ENCODE data around the gene ATP10D. TPM values are rescaled to one million over a fixed set of nuclear protein-coding genes. Genes with fewer than 3 reads are reported as not detected.

Gene ATP10D
- total RNA-seq (1 to 10 TPM; 6.3 to 7.2 TPM), polyA plus RNA-seq (6.4 TPM)

- peak; percentile 68 to 83 (median 75) for DNase-seq
- Histone ChIP-seq H3K27ac (ENCODE audit: low read depth, low read length) (peak within 1 kb of the TSS; percentile 67), H3K9me3 (ENCODE audit: low read length) (no peaks in the 10 kb centered on the region), H3K36me3 (ENCODE audit: insufficient read depth, low read length) (no peaks in the 10 kb centered on the region), H3K4me3 (ENCODE audit: low read length) (peak within 1 kb of the TSS; percentile 88), H3K27me3 (ENCODE audit: insufficient read depth, low read length, poor library complexity, severe bottlenecking) (no peaks in the 10 kb centered on the region), H3K4me1 (ENCODE audit: insufficient read depth, low read length) (peaks cover 18% of the 10 kb centered on the region)
- Mint-ChIP-seq H3K36me3 (peaks cover 0 to 9% (median 5%) of the 10 kb centered on the region in 3 donors), H3K4me3 (peak within 1 kb of the TSS; percentile 90 to 99 (median 98)), H3K27me3 (no peaks in the 10 kb centered on the region), H3K9me3 (no peaks in the 10 kb centered on the region), H3K4me1 (peaks cover 35 to 44% (median 41%) of the 10 kb centered on the region in 3 donors), H3K27ac (peak within 1 kb of the TSS; percentile 87 to 99 (median 96))
- CTCF ChIA-PET = interaction anchor here (0.9 to 1.9 kb wide), 10 partner anchors 8 to 263 kb away, joined by 3 to 11 read pairs (median 4); partner anchors contain the start of gene COMMD8
- POLR2A ChIA-PET = interaction anchor here (1.5 kb wide), 1 partner anchor 22 kb away, joined by 11 read pairs; the partner anchor contains the start of gene COMMD8
These were observed at the start of gene ATP10D for GRCh38 chr4:47485047-47485692. Gene ATP10D (plus strand): TSS chr4:47485275. CDS start chr4:47512541, 27,266 bp downstream.

- Mint-ChIP-seq H3K27ac (no peak overlapping the region), H3K36me3 (peaks cover 3 to 13% (median 9%) of the 10 kb centered on the region in 3 donors), H3K4me3 (no peak overlapping the region), H3K27me3 (no peaks in the 10 kb centered on the region), H3K9me3 (no peaks in the 10 kb centered on the region), H3K4me1 (peaks cover 2 to 15% (median 3%) of the 10 kb centered on the region in 3 donors)
- no peaks in the 10 kb centered on the region for H3K27me3 ChIP-seq (ENCODE audit: insufficient read depth, low read length, poor library complexity, severe bottlenecking)
- no peak overlapping the region for H3K4me3 ChIP-seq (ENCODE audit: low read length)
- CTCF ChIA-PET = no interaction called here
- POLR2A ChIA-PET = no interaction called here
- no peaks in the 10 kb centered on the region for H3K4me1 ChIP-seq (ENCODE audit: insufficient read depth, low read length)
- H3K9me3 ChIP-seq (ENCODE audit: low read length) = no peaks in the 10 kb centered on the region
- no peaks in the 10 kb centered on the region for H3K36me3 ChIP-seq (ENCODE audit: insufficient read depth, low read length)
- no peak for DNase-seq
- no peak overlapping the region for H3K27ac ChIP-seq (ENCODE audit: low read depth, low read length)
These were observed 42.1 kb upstream of the ATP10D start for GRCh38 chr4:47442980-47443379.

- DNase-seq = no peak
- CTCF ChIA-PET = no interaction called here
- H3K4me1 ChIP-seq (ENCODE audit: insufficient read depth, low read length) = no peaks in the 10 kb centered on the region
These were observed 41.0 kb upstream of the ATP10D start for GRCh38 chr4:47444031-47444430.

GRCh38 chr4:47451657-47452056 lies 33.4 kb upstream of the ATP10D start:
- no peaks in the 10 kb centered on the region for H3K9me3 Mint-ChIP-seq
- ChIA-PET POLR2A (no interaction called here), CTCF (no interaction called here)
- Histone ChIP-seq H3K4me1 (ENCODE audit: insufficient read depth, low read length) (no peaks in the 10 kb centered on the region), H3K27ac (ENCODE audit: low read depth, low read length) (no peak overlapping the region), H3K27me3 (ENCODE audit: insufficient read depth, low read length, poor library complexity, severe bottlenecking) (no peaks in the 10 kb centered on the region), H3K4me3 (ENCODE audit: low read length) (no peak overlapping the region), H3K9me3 (ENCODE audit: low read length) (no peaks in the 10 kb centered on the region), H3K36me3 (ENCODE audit: insufficient read depth, low read length) (peaks cover 7% of the 10 kb centered on the region)
- H3K27me3 Mint-ChIP-seq = no peaks in the 10 kb centered on the region
- no peak overlapping the region for H3K4me3 Mint-ChIP-seq
- DNase-seq = no peak
- peaks cover 3 to 8% (median 7%) of the 10 kb centered on the region in 3 donors for H3K4me1 Mint-ChIP-seq
- H3K27ac Mint-ChIP-seq = peak overlapping the region in 5 of 8 donors; percentile 5 to 54 (median 42)
- H3K36me3 Mint-ChIP-seq = peaks cover 5 to 59% (median 29%) of the 10 kb centered on the region in 3 donors

More at GRCh38 chr4:47444031-47444430, 41.0 kb upstream of the ATP10D start:
- Histone ChIP-seq H3K27ac (ENCODE audit: low read depth, low read length) (no peak overlapping the region), H3K9me3 (ENCODE audit: low read length) (no peaks in the 10 kb centered on the region), H3K4me3 (ENCODE audit: low read length) (no peak overlapping the region), H3K36me3 (ENCODE audit: insufficient read depth, low read length) (no peaks in the 10 kb centered on the region), H3K27me3 (ENCODE audit: insufficient read depth, low read length, poor library complexity, severe bottlenecking) (no peaks in the 10 kb centered on the region)
- Mint-ChIP-seq H3K36me3 (peaks cover 8 to 13% (median 10%) of the 10 kb centered on the region in 3 donors), H3K4me1 (peaks cover 2 to 15% (median 3%) of the 10 kb centered on the region in 3 donors), H3K4me3 (no peak overlapping the region), H3K27me3 (no peaks in the 10 kb centered on the region), H3K27ac (no peak overlapping the region), H3K9me3 (no peaks in the 10 kb centered on the region)
- POLR2A ChIA-PET = no interaction called here

GRCh38 chr4:47462799-47463234 lies 22.3 kb upstream of the ATP10D start:
- ChIA-PET POLR2A (interaction anchor here (1.4 kb wide), 2 partner anchors 20 to 22 kb away, joined by 4 to 11 read pairs; partner anchors contain the start of gene ATP10D), CTCF (interaction anchor here (0.7 to 3.0 kb wide), 12 partner anchors 10 to 104 kb away, joined by 3 to 16 read pairs (median 4); partner anchors contain the start of gene ATP10D)
- H3K9me3 Mint-ChIP-seq = no peaks in the 10 kb centered on the region
- Histone ChIP-seq H3K27ac (ENCODE audit: low read depth, low read length) (peak overlapping the region; percentile 77), H3K4me3 (ENCODE audit: low read length) (peak overlapping the region; percentile 85), H3K4me1 (ENCODE audit: insufficient read depth, low read length) (peaks cover 22% of the 10 kb centered on the region), H3K36me3 (ENCODE audit: insufficient read depth, low read length) (no peaks in the 10 kb centered on the region), H3K27me3 (ENCODE audit: insufficient read depth, low read length, poor library complexity, severe bottlenecking) (no peaks in the 10 kb centered on the region), H3K9me3 (ENCODE audit: low read length) (no peaks in the 10 kb centered on the region)
- H3K27me3 Mint-ChIP-seq = no peaks in the 10 kb centered on the region
- H3K27ac Mint-ChIP-seq = peak overlapping the region; percentile 93 to 97 (median 95)
- peaks cover 4 to 26% (median 5%) of the 10 kb centered on the region in 3 donors for H3K36me3 Mint-ChIP-seq
- H3K4me3 Mint-ChIP-seq = peak overlapping the region; percentile 89 to 95 (median 91)
- DNase-seq = no peak
- peaks cover 32 to 51% (median 48%) of the 10 kb centered on the region in 3 donors for H3K4me1 Mint-ChIP-seq

- peak within 1 kb of the TSS; percentile 77 for H3K27ac ChIP-seq (ENCODE audit: low read depth, low read length)
- no peaks in the 10 kb centered on the region for H3K36me3 ChIP-seq (ENCODE audit: insufficient read depth, low read length)
- Mint-ChIP-seq H3K27ac (peak within 1 kb of the TSS; percentile 93 to 97 (median 95)), H3K4me1 (peaks cover 32 to 50% (median 45%) of the 10 kb centered on the region in 3 donors), H3K4me3 (peak within 1 kb of the TSS; percentile 89 to 95 (median 91)), H3K27me3 (no peaks in the 10 kb centered on the region), H3K36me3 (peaks cover 1 to 22% (median 5%) of the 10 kb centered on the region in 3 donors), H3K9me3 (no peaks in the 10 kb centered on the region)
- H3K4me3 ChIP-seq (ENCODE audit: low read length) = peak within 1 kb of the TSS; percentile 85
- no peaks in the 10 kb centered on the region for H3K9me3 ChIP-seq (ENCODE audit: low read length)
- ChIA-PET CTCF (interaction anchor here (0.5 to 3.0 kb wide), 13 partner anchors 9 to 105 kb away, joined by 3 to 16 read pairs (median 4); partner anchors contain the start of gene ATP10D), POLR2A (interaction anchor here (1.4 kb wide), 2 partner anchors 19 to 22 kb away, joined by 4 to 11 read pairs; partner anchors contain the start of gene ATP10D)
- H3K4me1 ChIP-seq (ENCODE audit: insufficient read depth, low read length) = peaks cover 22% of the 10 kb centered on the region
- H3K27me3 ChIP-seq (ENCODE audit: insufficient read depth, low read length, poor library complexity, severe bottlenecking) = no peaks in the 10 kb centered on the region
- peak; percentile 95 to 99 (median 98) for DNase-seq
These were observed 21.7 kb upstream of the ATP10D start, which contains the start of gene COMMD8 for GRCh38 chr4:47463235-47463956. Gene COMMD8 (minus strand): TSS chr4:47463702. CDS start chr4:47463651, 51 bp downstream.

GRCh38 chr4:47465004-47465403 lies 20.1 kb upstream of the ATP10D start:
- H3K27ac Mint-ChIP-seq = no peak overlapping the region
- H3K9me3 ChIP-seq (ENCODE audit: low read length) = no peaks in the 10 kb centered on the region
- no peak overlapping the region for H3K4me3 Mint-ChIP-seq
- POLR2A ChIA-PET = no interaction called here
- peaks cover 22% of the 10 kb centered on the region for H3K4me1 ChIP-seq (ENCODE audit: insufficient read depth, low read length)
- CTCF ChIA-PET = interaction anchor here (2.5 kb wide), 1 partner anchor 67 kb away, joined by 5 read pairs; no protein-coding TSS in a partner anchor
- no peaks in the 10 kb centered on the region for H3K9me3 Mint-ChIP-seq
- peaks cover 0 to 7% (median 0%) of the 10 kb centered on the region in 3 donors for H3K36me3 Mint-ChIP-seq
- no peak overlapping the region for H3K27ac ChIP-seq (ENCODE audit: low read depth, low read length)
- peaks cover 27 to 33% (median 32%) of the 10 kb centered on the region in 3 donors for H3K4me1 Mint-ChIP-seq
- no peaks in the 10 kb centered on the region for H3K36me3 ChIP-seq (ENCODE audit: insufficient read depth, low read length)
- no peak for DNase-seq
- no peaks in the 10 kb centered on the region for H3K27me3 ChIP-seq (ENCODE audit: insufficient read depth, low read length, poor library complexity, severe bottlenecking)
- H3K4me3 ChIP-seq (ENCODE audit: low read length) = no peak overlapping the region
- no peaks in the 10 kb centered on the region for H3K27me3 Mint-ChIP-seq

Measured in CD8-positive, alpha-beta memory T cell (primary cell).